HepG2 (cell line): ENCODE data around the gene ABCG4. TPM values are rescaled to one million over a fixed set of nuclear protein-coding genes. Genes with fewer than 3 reads are reported as not detected.
"Not testable (repeated sequence)": the region's sequence is repeated elsewhere in the genome, so short reads cannot be mapped to it uniquely, and the experiment has no call there.

Experiments
- ATAC-seq: fragments of 200-7000 bp; cut with Tn5 transposase; 3 replicates; pipeline ENCODE4 v1.9.1; 2020; ENCODE audit warnings: mild to moderate bottlenecking, moderate library complexity
- BruUV-seq: library from RNA; stranded (reverse); fragments of 400-500 nt; replicated peaks from 2 replicates; lab custom pipeline; 2021; lab: Mats Ljungman, UMichigan
- CTCF ChIA-PET: fragments of 300-600 bp; formaldehyde crosslinking; extraction: SDS; loops from one replicate; lab custom pipeline; 2021; ENCODE audit warnings: low total read pairs, inconsistent platforms, low intra/inter-chr PET ratio; lab: Yijun Ruan, JAX
- POLR2A ChIA-PET: fragments of 350-600 bp; sonication (Branson Sonifier 250); formaldehyde crosslinking; loops from one replicate; lab custom pipeline; 2020; ENCODE audit warnings: antibody characterized with exemption, inconsistent platforms; lab: Yijun Ruan, JAX
- DNase-seq: peaks from one replicate; pipeline ENCODE4 v3.0.0-alpha.2; 2015; ENCODE audit warnings: low spot score
- FAIRE-seq: peaks from 3 replicates; lab custom pipeline; 2011; peaks lifted over from hg19 to GRCh38; lab: Jason Lieb, UNC
- H2AFZ ChIP-seq: one replicate; pipeline ENCODE4 v1.6.1; 2011; ENCODE audit warnings: low read length, inconsistent platforms
- H3K27ac ChIP-seq: fragments of 300-600 bp; 3 replicates; pipeline ENCODE4 v1.8.0; 2011; ENCODE audit warnings: mixed run types, mild to moderate bottlenecking, mixed read lengths, low read length, inconsistent platforms; ENCODE audit not compliant: insufficient read depth; ENCODE audit errors: extremely low read length
- H3K27me3 ChIP-seq, 2 experiments: fragments of 200-600 bp in 1 of 2; 2 replicates in 1 of 2; 3 replicates in 1 of 2; pipeline versions ENCODE4 v1.6.0 to v1.8.0; 2011; ENCODE audit warnings: low read length in 2 of 2, mild to moderate bottlenecking in 2 of 2, moderate library complexity in 2 of 2, inconsistent platforms in 1 of 2; ENCODE audit not compliant: insufficient read depth in 2 of 2, control insufficient read depth in 1 of 2
- H3K36me3 ChIP-seq, 2 experiments: fragments of 200-600 bp in 1 of 2; replicated peaks in 1 of 2; 2 replicates in 1 of 2; 3 replicates in 1 of 2; pipeline versions ENCODE4 v1.5.1 to v1.8.0; 2011; ENCODE audit warnings: low read length in 2 of 2, inconsistent platforms in 1 of 2; ENCODE audit not compliant: insufficient read depth in 2 of 2, control insufficient read depth in 1 of 2
- H3K4me1 ChIP-seq: 2 replicates; pipeline ENCODE4 v1.5.1; 2012; ENCODE audit warnings: low read length, inconsistent platforms; ENCODE audit not compliant: insufficient read depth
- H3K4me2 ChIP-seq: 2 replicates; pipeline ENCODE4 v1.6.0; 2011; ENCODE audit warnings: low read depth, low read length, inconsistent platforms
- H3K4me3 ChIP-seq, 3 experiments: fragments of 200-600 bp in 1 of 3; sonication (generic), shearing (Covaris generic) in 1 of 3; replicated peaks in 1 of 3; 2 replicates each; pipeline ENCODE4 v1.5.1; 2011 to 2016; ENCODE audit warnings: low read length in 3 of 3, inconsistent platforms in 2 of 3, low read depth in 2 of 3, mild to moderate bottlenecking in 2 of 3, control low read depth in 1 of 3, mixed read lengths in 1 of 3; ENCODE audit not compliant: insufficient read depth in 1 of 3
- H3K79me2 ChIP-seq: one replicate; pipeline ENCODE4 v1.6.1; 2011; ENCODE audit warnings: low read length, inconsistent platforms; ENCODE audit not compliant: insufficient read depth
- H3K9ac ChIP-seq: 2 replicates; pipeline ENCODE4 v1.6.0; 2011; ENCODE audit warnings: mild to moderate bottlenecking, low read depth, low read length, inconsistent platforms; ENCODE audit not compliant: insufficient read depth
- H3K9me3 ChIP-seq: 2 replicates; pipeline ENCODE4 v1.5.1; 2012; ENCODE audit warnings: mild to moderate bottlenecking, low read length
- H4K20me1 ChIP-seq: 2 replicates; pipeline ENCODE4 v1.6.0; 2011; ENCODE audit warnings: inconsistent platforms, mild to moderate bottlenecking, low read length, moderate library complexity; ENCODE audit not compliant: insufficient read depth
- AGO2 ChIP-seq: fragments of 200-400 bp; formaldehyde crosslinking; optimal IDR thresholded peaks from 2 replicates; pipeline ENCODE3; 2017; ENCODE audit warnings: mild to moderate bottlenecking, low read depth, low read length, moderate library complexity
- NR2C2 ChIP-seq: sonication (generic); formaldehyde crosslinking; IDR thresholded peaks from 2 replicates; pipeline ENCODE4 v1.4.0; 2020; ENCODE audit warnings: missing genetic modification reagents, mild to moderate bottlenecking, moderate library complexity, borderline replicate concordance
- SMAD1 ChIP-seq: sonication (generic); formaldehyde crosslinking; IDR thresholded peaks from 2 replicates; pipeline ENCODE4 v1.4.0; 2020; ENCODE audit warnings: missing genetic modification reagents, low read depth, mild to moderate bottlenecking, borderline replicate concordance
- ZNF704 ChIP-seq: sonication (generic); formaldehyde crosslinking; IDR thresholded peaks from 2 replicates; pipeline ENCODE4 v1.8.1; 2023; ENCODE audit warnings: mild to moderate bottlenecking, inconsistent platforms, moderate library complexity, missing genetic modification reagents, borderline replicate concordance
- WGBS: methylation state at CpG from one replicate; pipeline ENCODE4 v1.1.6; 2017; ENCODE audit warnings: low lambda C conversion rate; 5-methylcytosine and 5-hydroxymethylcytosine counted together
- in situ Hi-C: cut with HindIII; loops from 2 replicates; pipeline ENCODE4 v1.10.0; 2017; ENCODE audit warnings: low pct_unique_long_range_greater_than_20kb; ENCODE audit not compliant: extremely low pct_ligation_motif_present
- intact Hi-C: fragments of 100-400 bp; cut with micrococcal nuclease; formaldehyde crosslinking; loops from one replicate; pipeline ENCODE4 v1.10.0; 2022; ENCODE audit not compliant: unreplicated experiment
- polyA plus RNA-seq, 8 experiments: library from polyadenylated mRNA; depleted of rRNA in 3 of 8; stranded (reverse) in 7 of 8; unstranded in 1 of 8; fragments of >200 nt; fragmentation: Illumina TruSeq in 4 of 8; extraction: Trizol in 4 of 8; gene quantifications; 2 replicates each; pipeline versions ENCODE4 v1.2.1 to v1.2.3, GENCODE V29; 2011 to 2016; ENCODE audit warnings: low read depth in 4 of 8, missing spikeins in 1 of 8, mixed read lengths in 1 of 8; ENCODE audit not compliant: insufficient read depth in 1 of 8
- total RNA-seq, 5 experiments: library from RNA; depleted of rRNA; stranded (reverse); fragments of >200 nt; fragmentation: Illumina TruSeq; extraction: Trizol; gene quantifications; 2 replicates each; pipeline ENCODE4 v1.2.3, GENCODE V29; 2016; ENCODE audit warnings: low read depth in 1 of 5

Gene ABCG4
- total and polyA plus RNA-seq, 2 of the 13 experiments (the other 11 are each of a cell fraction or from before 2014, with no cell fraction given), result not detected

- H3K4me1 ChIP-seq, result peaks cover 16% of the 10 kb centered on the region
- no TSS peak for BruUV-seq
- TF ChIP-seq ZNF704 (CRISPR knock-in tag), result no peak
- no peak for TF ChIP-seq NR2C2 (CRISPR knock-in tag)
- TF ChIP-seq AGO2, result peak; percentile 54
- TF ChIP-seq SMAD1, result no peak
- ChIA-PET CTCF (no interaction called here), POLR2A (interaction anchor here (2.6 kb wide), 1 partner anchor 13 kb away, joined by 11 read pairs; no protein-coding TSS in a partner anchor)
- H2AFZ ChIP-seq, result no peak overlapping the region
- DNase-seq, result no peak
- H3K79me2 ChIP-seq, result no peaks in the 10 kb centered on the region
- H3K4me3 ChIP-seq, result no peak overlapping the region
- ATAC-seq, result no peak
- FAIRE-seq, result no peak
- no peak overlapping the region for H3K4me2 ChIP-seq
- H3K9ac ChIP-seq, result no peak overlapping the region
- H3K27ac ChIP-seq, result no peak overlapping the region
- WGBS, result 93% methylated on average over 7 of the region's 17 CpGs
- intact Hi-C loops (no loop called here), in situ Hi-C loops (no loop called here)
- no peaks in the 10 kb centered on the region for H3K9me3 ChIP-seq
- H3K36me3 ChIP-seq, result peaks cover 3% of the 10 kb centered on the region in 2 experiments; a peak in 1 of 5 replicates
- no peaks in the 10 kb centered on the region; a peak in 1 of 5 replicates for H3K27me3 ChIP-seq
- no peaks in the 10 kb centered on the region for H4K20me1 ChIP-seq
Measured at GRCh38 chr11:119181677-119182412, 33.0 kb downstream of the ABCG4 start.

- intact Hi-C loops, result loop anchor here (1.0 kb wide), 1 partner anchor 9 kb away; no protein-coding TSS in a partner anchor
- H3K27ac ChIP-seq, H2AFZ ChIP-seq, H3K4me2 ChIP-seq, CTCF ChIA-PET, BruUV-seq, H3K79me2 ChIP-seq, ATAC-seq, FAIRE-seq, H3K4me3 ChIP-seq, DNase-seq, in situ Hi-C loops, H3K27me3 ChIP-seq, H4K20me1 ChIP-seq, H3K9me3 ChIP-seq, H3K36me3 ChIP-seq, H3K9ac ChIP-seq: not testable (repeated sequence)
- whole genome bisulfite sequencing, result 84% methylated on average over 9 of the region's 9 CpGs
- POLR2A ChIA-PET, result interaction anchor here (3.8 kb wide), 1 partner anchor 16 kb away, joined by 31 read pairs; the partner anchor contains the start of gene NLRX1
- peaks cover 16% of the 10 kb centered on the region for H3K4me1 ChIP-seq
Measured at GRCh38 chr11:119184399-119184798, 35.5 kb downstream of the ABCG4 start.
